Caco-2 (cell line): ENCODE results near the gene HNRNPH2. TPM values are rescaled to one million over a fixed set of nuclear protein-coding genes. Genes with fewer than 3 reads are reported as not detected.

ENCODE experiments used
- BruUV-seq: library from RNA; stranded (reverse); fragments of 400-500 nt; replicated peaks from 2 replicates; lab custom pipeline; 2021; lab: Mats Ljungman, UMichigan
- CTCF ChIA-PET: fragments of 300-600 bp; sonication (Branson Sonifier 250); formaldehyde crosslinking; loops from one replicate; lab custom pipeline; 2022; ENCODE audit warnings: antibody characterized with exemption; lab: Charles Lee
- POLR2A ChIA-PET: fragments of 300-600 bp; sonication (Branson Sonifier 250); formaldehyde crosslinking; loops from one replicate; lab custom pipeline; 2022; ENCODE audit warnings: antibody characterized with exemption; lab: Charles Lee
- DNase-seq, 2 experiments: peaks; one replicate each; pipeline versions ENCODE4 v3.0.0 to v3.0.0-alpha.2; 2020 to 2022
- H3K27me3 ChIP-seq: replicated peaks from 2 replicates; pipeline ENCODE4 v1.6.0; 2011; ENCODE audit warnings: low read length; ENCODE audit not compliant: control insufficient read depth, insufficient read depth
- H3K36me3 ChIP-seq: 2 replicates; pipeline ENCODE4 v1.5.1; 2011; ENCODE audit warnings: low read length; ENCODE audit not compliant: control insufficient read depth, insufficient read depth
- H3K4me1 ChIP-seq: fragments of 250-450 bp; sonication (Bioruptor Pico); 2 replicates; pipeline ENCODE4 v1.5.1; 2020; ENCODE audit warnings: mild to moderate bottlenecking
- H3K4me3 ChIP-seq: 2 replicates; pipeline ENCODE4 v1.5.1; 2011; ENCODE audit warnings: low read depth, mild to moderate bottlenecking, control low read depth, low read length
- H3K9me3 ChIP-seq: fragments of 250-450 bp; sonication (Bioruptor Pico); 2 replicates; pipeline ENCODE4 v1.5.1; 2020; ENCODE audit warnings: mild to moderate bottlenecking, moderate library complexity
- H3K27ac Mint-ChIP-seq: one replicate; pipeline ENCODE4 v1.8.0; 2022; ENCODE audit warnings: mixed read lengths; ENCODE audit not compliant: unreplicated experiment
- H3K27me3 Mint-ChIP-seq: one replicate; pipeline ENCODE4 v1.8.0; 2022; ENCODE audit warnings: mixed read lengths; ENCODE audit not compliant: insufficient read depth, unreplicated experiment
- H3K36me3 Mint-ChIP-seq: one replicate; pipeline ENCODE4 v1.8.0; 2022; ENCODE audit warnings: mild to moderate bottlenecking, mixed read lengths; ENCODE audit not compliant: insufficient read depth, unreplicated experiment
- H3K4me1 Mint-ChIP-seq: one replicate; pipeline ENCODE4 v1.8.0; 2022; ENCODE audit warnings: low read depth, mixed read lengths; ENCODE audit not compliant: unreplicated experiment
- H3K4me3 Mint-ChIP-seq: one replicate; pipeline ENCODE4 v1.8.0; 2022; ENCODE audit warnings: mild to moderate bottlenecking, moderate library complexity, mixed read lengths; ENCODE audit not compliant: unreplicated experiment
- H3K9me3 Mint-ChIP-seq: one replicate; pipeline ENCODE4 v1.8.0; 2022; ENCODE audit warnings: mixed read lengths; ENCODE audit not compliant: unreplicated experiment
- CTCF ChIP-seq, 2 experiments: fragments of 200-600 bp in 1 of 2; IDR thresholded peaks; 1 replicate in 1 of 2; 2 replicates in 1 of 2; pipeline versions ENCODE4 v1.5.1 to v1.8.0; 2011 to 2022; ENCODE audit warnings: antibody characterized with exemption in 1 of 2, control low read depth in 1 of 2, inconsistent platforms in 1 of 2, low read depth in 1 of 2, low read length in 1 of 2, mild to moderate bottlenecking in 1 of 2, moderate library complexity in 1 of 2; ENCODE audit not compliant: insufficient read depth in 1 of 2, severe bottlenecking in 1 of 2, unreplicated experiment in 1 of 2
- intact Hi-C: fragments of 100-400 bp; cut with micrococcal nuclease; formaldehyde crosslinking; loops from one replicate; pipeline ENCODE4 v1.10.0; 2022; ENCODE audit not compliant: unreplicated experiment
- total RNA-seq: library from RNA; stranded (reverse); gene quantifications from 2 replicates; pipeline ENCODE4 v1.2.3, GENCODE V29; 2022

HNRNPH2 gene
- total RNA-seq, 1 experiment from 2014 or later = 46.1 TPM

GRCh38 chrX:101460669-101461068 lies 52.6 kb downstream of the HNRNPH2 start:
- intact Hi-C loops = loop anchor here (5.0 kb wide), 1 partner anchor 43 kb away; no protein-coding TSS in a partner anchor
- Mint-ChIP-seq H3K36me3 (no peaks in the 10 kb centered on the region), H3K4me1 (no peaks in the 10 kb centered on the region), H3K9me3 (no peaks in the 10 kb centered on the region), H3K27ac (no peak overlapping the region), H3K27me3 (no peaks in the 10 kb centered on the region), H3K4me3 (no peak overlapping the region)
- no peaks in the 10 kb centered on the region for H3K9me3 ChIP-seq
- no peak for TF ChIP-seq CTCF (IDR thresholded peaks at IDR 0.05; ENCODE audit: insufficient read depth in 1 of 2, low read depth in 1 of 2, low read length in 1 of 2, severe bottlenecking in 1 of 2, unreplicated experiment in 1 of 2)
- no peaks in the 10 kb centered on the region for H3K4me1 ChIP-seq
- BruUV-seq = no TSS peak
- no peak overlapping the region for H3K4me3 ChIP-seq
- no peak for DNase-seq
- ChIA-PET POLR2A (no interaction called here), CTCF (no interaction called here)
- H3K36me3 ChIP-seq = no peaks in the 10 kb centered on the region
- no peaks in the 10 kb centered on the region for H3K27me3 ChIP-seq

- TF ChIP-seq CTCF (IDR thresholded peaks at IDR 0.05; ENCODE audit: insufficient read depth in 1 of 2, low read depth in 1 of 2, low read length in 1 of 2, severe bottlenecking in 1 of 2, unreplicated experiment in 1 of 2) = peak in 1 of 2 experiments; percentile 21
- H3K9me3 Mint-ChIP-seq = no peaks in the 10 kb centered on the region
- no peak overlapping the region for H3K27ac Mint-ChIP-seq
- no peaks in the 10 kb centered on the region for H3K4me1 Mint-ChIP-seq
- ChIA-PET POLR2A (no interaction called here), CTCF (no interaction called here)
- no peaks in the 10 kb centered on the region for H3K27me3 ChIP-seq
- no peaks in the 10 kb centered on the region for H3K9me3 ChIP-seq
- H3K4me3 ChIP-seq = no peak overlapping the region
- H3K4me1 ChIP-seq = no peaks in the 10 kb centered on the region
- H3K36me3 ChIP-seq = no peaks in the 10 kb centered on the region
- H3K36me3 Mint-ChIP-seq = no peaks in the 10 kb centered on the region
- peak in 1 of 2 experiments; percentile 7 for DNase-seq
- no peak overlapping the region for H3K4me3 Mint-ChIP-seq
- intact Hi-C loops = loop anchor here (5.0 kb wide), 1 partner anchor 46 kb away; no protein-coding TSS in a partner anchor
- H3K27me3 Mint-ChIP-seq = no peaks in the 10 kb centered on the region
- no TSS peak for BruUV-seq
These were observed 54.9 kb downstream of the HNRNPH2 start for GRCh38 chrX:101462892-101463291.

Other genes with a start within 250 kb of the HNRNPH2 start
- 0.09 and 0.14 TPM in 2 replicates for gene DRP2, start 188.4 kb upstream of the HNRNPH2 start, total RNA-seq
- gene TAF7L, start 116.9 kb upstream of the HNRNPH2 start, total RNA-seq = not detected in 2 replicates
- 21.6 and 23.3 TPM in 2 replicates for gene TIMM8A, start 59.5 kb upstream of the HNRNPH2 start, total RNA-seq
- not detected in 2 replicates for gene BTK, start 22.0 kb upstream of the HNRNPH2 start, total RNA-seq
- gene RPL36A, start 17.2 kb upstream of the HNRNPH2 start, total RNA-seq = 377 and 381 TPM in 2 replicates
- 46.0 and 53.2 TPM in 2 replicates for gene GLA, start 297 bp upstream of the HNRNPH2 start, total RNA-seq
- 3.2 and 5.0 TPM in 2 replicates for gene ARMCX4, start 77.2 kb downstream of the HNRNPH2 start, total RNA-seq
- not detected in 2 replicates for gene ARMCX1, start 142.3 kb downstream of the HNRNPH2 start, total RNA-seq
- 25.8 and 27.4 TPM in 2 replicates for gene ARMCX6, start 209.8 kb downstream of the HNRNPH2 start, total RNA-seq
- 31.0 and 33.5 TPM in 2 replicates for gene ARMCX3, start 214.9 kb downstream of the HNRNPH2 start, total RNA-seq